Tibial nerve (tissue), 3 donors: ENCODE measurements around the gene EPHA3.

Experiments
- CTCF ChIP-seq, 5 experiments: fragments of 200-600 bp in 3 of 5; fragments of 450-650 bp in 2 of 5; sonication (generic) in 3 of 5; IDR thresholded peaks; one replicate each; pipeline ENCODE4 v1.5.1; 2016 to 2019; ENCODE audit warnings: antibody characterized with exemption in 5 of 5, mild to moderate bottlenecking in 3 of 5, moderate library complexity in 2 of 5
- POLR2A ChIP-seq, 2 donors: fragments of 450-650 bp; IDR thresholded peaks; one replicate each; pipeline ENCODE4 v1.6.1; 2017; ENCODE audit warnings: antibody characterized with exemption in 2 of 2, mild to moderate bottlenecking in 2 of 2, moderate library complexity in 2 of 2

GRCh38 chr3:89488800-89489580, 381.6 kb downstream of the EPHA3 start:
- TF ChIP-seq POLR2A (IDR thresholded peaks at IDR 0.05), result no peak
- no peak for TF ChIP-seq CTCF (IDR thresholded peaks at IDR 0.05)
